Measurements from ENCODE around the gene MYCN. TPM values are rescaled to one million over a fixed set of nuclear protein-coding genes. Genes with fewer than 3 reads are reported as not detected.

The MYCN gene
- total and polyA plus RNA-seq, 2 of the 13 experiments (the other 11 are each of a cell fraction or from before 2014, with no cell fraction given) = not detected

GRCh38 chr2:15892151-15892880, 48.0 kb upstream of the MYCN start (continued):
- TF ChIP-seq LRRFIP1 (CRISPR knock-in tag; conservative IDR thresholded peaks at IDR 0.05) = no peak
- TF ChIP-seq SKI (IDR thresholded peaks at IDR 0.05; ENCODE audit: partially characterized antibody) = no peak
- no peak for TF ChIP-seq ZSCAN25 (CRISPR knock-in tag; IDR thresholded peaks at IDR 0.05)
- TF ChIP-seq SP4 (CRISPR knock-in tag; IDR thresholded peaks at IDR 0.05) = no peak
- no peak for TF ChIP-seq RNF2 (conservative IDR thresholded peaks at IDR 0.05; ENCODE audit: low read depth)
- no peak for TF ChIP-seq ZNF296 (CRISPR knock-in tag; conservative IDR thresholded peaks at IDR 0.05)
- no peak for TF ChIP-seq ATF2 (CRISPR knock-in tag; IDR thresholded peaks at IDR 0.05)
- TF ChIP-seq ZNF709 (CRISPR knock-in tag; IDR thresholded peaks at IDR 0.05) = no peak
- TF ChIP-seq HDAC2 (CRISPR knock-in tag; IDR thresholded peaks at IDR 0.05) = no peak

GRCh38 chr2:15893085-15893484, 47.3 kb upstream of the MYCN start:
- ChIA-PET POLR2A (no interaction called here), CTCF (ENCODE audit: low intra/inter-chr PET ratio, low total read pairs) (no interaction called here)
- in situ Hi-C loops (cut with HindIII; ENCODE audit: extremely low pct_ligation_motif_present, low pct_unique_long_range_greater_than_20kb) (no loop called here), intact Hi-C loops (cut with micrococcal nuclease; ENCODE audit: unreplicated experiment) (no loop called here)
- DNase-seq (ENCODE audit: low spot score) (no peak), FAIRE-seq (no peak), ATAC-seq (no peak)
- H3K79me2 ChIP-seq (ENCODE audit: insufficient read depth, low read length) = no peaks in the 10 kb centered on the region
- no peaks in the 10 kb centered on the region for H3K4me1 ChIP-seq (ENCODE audit: insufficient read depth, low read length)
- BruUV-seq (replicated peaks) = no TSS peak
- peaks cover 14% of the 10 kb centered on the region for H3K9me3 ChIP-seq (ENCODE audit: low read length)
- H3K36me3 ChIP-seq (replicated peaks in 1 of 2; ENCODE audit: control insufficient read depth in 1 of 2, insufficient read depth in 2 of 2, low read length in 2 of 2) = no peaks in the 10 kb centered on the region
- H3K27ac ChIP-seq (ENCODE audit: extremely low read length, insufficient read depth, low read length) = no peak overlapping the region
- no peak overlapping the region for H3K9ac ChIP-seq (ENCODE audit: insufficient read depth, low read depth, low read length)
- no peak overlapping the region for H3K4me2 ChIP-seq (ENCODE audit: low read depth, low read length)
- no peak overlapping the region for H2AFZ ChIP-seq (ENCODE audit: low read length)
- peaks cover 0 to 3% of the 10 kb centered on the region in 2 experiments; a peak in 1 of 5 replicates for H3K27me3 ChIP-seq (ENCODE audit: control insufficient read depth in 1 of 2, insufficient read depth in 2 of 2, low read length in 2 of 2)
- no peaks in the 10 kb centered on the region for H4K20me1 ChIP-seq (ENCODE audit: insufficient read depth, low read length)
- H3K4me3 ChIP-seq (replicated peaks in 1 of 3; ENCODE audit: insufficient read depth in 1 of 3, low read depth in 2 of 3, low read length in 3 of 3) = no peak overlapping the region
- TF ChIP-seq TOE1 (CRISPR knock-in tag; IDR thresholded peaks at IDR 0.05) (no peak), ZZZ3 (CRISPR knock-in tag; IDR thresholded peaks at IDR 0.05; ENCODE audit: borderline replicate concordance) (no peak), HNRNPUL1 (IDR thresholded peaks at IDR 0.05; ENCODE audit: low read depth, low read length) (no peak), NR1H2 (CRISPR knock-in tag; IDR thresholded peaks at IDR 0.05; ENCODE audit: borderline replicate concordance, low read depth) (no peak), ISL2 (CRISPR knock-in tag; IDR thresholded peaks at IDR 0.05) (no peak), PAXIP1 (CRISPR knock-in tag; conservative IDR thresholded peaks at IDR 0.05) (no peak), ZSCAN25 (CRISPR knock-in tag; IDR thresholded peaks at IDR 0.05) (no peak)

Measured in HepG2 (cell line).